Prostate gland (tissue), 2 donors: ENCODE data around the gene NOL3.

Experiments
- POLR2A ChIP-seq: fragments of 450-650 bp; IDR thresholded peaks from one replicate; pipeline ENCODE4 v1.6.1; 2016; ENCODE audit warnings: antibody characterized with exemption, mild to moderate bottlenecking
- POLR2AphosphoS5 ChIP-seq: sonication (generic); formaldehyde crosslinking; IDR thresholded peaks from one replicate; pipeline ENCODE4 v1.6.1; 2017; ENCODE audit warnings: antibody characterized with exemption
- TF ChIP-seq, protein P1 (sequence below), 4 experiments: fragments of 200-600 bp in 2 of 4; fragments of 450-650 bp in 2 of 4; sonication (generic) in 2 of 4; IDR thresholded peaks; 1 replicate in 3 of 4; 2 replicates in 1 of 4; pipeline ENCODE4 v1.5.1; 2016 to 2019; ENCODE audit warnings: antibody characterized with exemption in 4 of 4, mild to moderate bottlenecking in 2 of 4, moderate library complexity in 2 of 4

DNA sequence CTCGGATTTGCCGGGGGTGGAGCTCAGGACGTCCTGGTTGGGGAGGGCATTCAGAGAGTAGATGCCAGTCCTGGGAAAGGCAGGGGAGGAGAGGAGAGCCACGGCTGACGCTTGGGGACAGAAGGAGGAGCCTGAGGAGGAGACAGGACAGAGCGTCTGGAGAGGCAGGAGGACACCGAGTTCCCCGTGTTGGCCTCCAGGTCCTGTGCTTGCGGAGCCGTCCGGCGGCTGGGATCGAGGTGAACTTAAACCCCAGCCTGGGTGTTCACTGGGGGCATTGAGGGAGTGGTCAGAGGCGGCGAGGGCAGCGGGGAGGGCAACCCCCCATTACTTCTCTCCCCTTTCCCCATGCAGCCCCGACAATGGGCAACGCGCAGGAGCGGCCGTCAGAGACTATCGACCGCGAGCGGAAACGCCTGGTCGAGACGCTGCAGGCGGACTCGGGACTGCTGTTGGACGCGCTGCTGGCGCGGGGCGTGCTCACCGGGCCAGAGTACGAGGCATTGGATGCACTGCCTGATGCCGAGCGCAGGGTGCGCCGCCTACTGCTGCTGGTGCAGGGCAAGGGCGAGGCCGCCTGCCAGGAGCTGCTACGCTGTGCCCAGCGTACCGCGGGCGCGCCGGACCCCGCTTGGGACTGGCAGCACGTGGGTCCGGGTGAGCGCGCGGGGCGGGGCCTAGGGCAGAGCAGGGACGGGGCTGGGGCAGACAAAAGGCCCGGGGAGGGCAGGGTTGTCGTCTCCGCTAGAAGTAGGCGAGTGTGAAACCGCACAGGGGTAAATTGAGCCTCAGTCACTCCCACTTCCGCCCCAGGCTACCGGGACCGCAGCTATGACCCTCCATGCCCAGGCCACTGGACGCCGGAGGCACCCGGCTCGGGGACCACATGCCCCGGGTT lies 3.7 kb downstream of the NOL3 start:
- TF ChIP-seq, protein P1, sequence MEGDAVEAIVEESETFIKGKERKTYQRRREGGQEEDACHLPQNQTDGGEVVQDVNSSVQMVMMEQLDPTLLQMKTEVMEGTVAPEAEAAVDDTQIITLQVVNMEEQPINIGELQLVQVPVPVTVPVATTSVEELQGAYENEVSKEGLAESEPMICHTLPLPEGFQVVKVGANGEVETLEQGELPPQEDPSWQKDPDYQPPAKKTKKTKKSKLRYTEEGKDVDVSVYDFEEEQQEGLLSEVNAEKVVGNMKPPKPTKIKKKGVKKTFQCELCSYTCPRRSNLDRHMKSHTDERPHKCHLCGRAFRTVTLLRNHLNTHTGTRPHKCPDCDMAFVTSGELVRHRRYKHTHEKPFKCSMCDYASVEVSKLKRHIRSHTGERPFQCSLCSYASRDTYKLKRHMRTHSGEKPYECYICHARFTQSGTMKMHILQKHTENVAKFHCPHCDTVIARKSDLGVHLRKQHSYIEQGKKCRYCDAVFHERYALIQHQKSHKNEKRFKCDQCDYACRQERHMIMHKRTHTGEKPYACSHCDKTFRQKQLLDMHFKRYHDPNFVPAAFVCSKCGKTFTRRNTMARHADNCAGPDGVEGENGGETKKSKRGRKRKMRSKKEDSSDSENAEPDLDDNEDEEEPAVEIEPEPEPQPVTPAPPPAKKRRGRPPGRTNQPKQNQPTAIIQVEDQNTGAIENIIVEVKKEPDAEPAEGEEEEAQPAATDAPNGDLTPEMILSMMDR (IDR thresholded peaks at IDR 0.05), result peak in 3 of 4 experiments; percentile 29 to 61 (median 51)
- TF ChIP-seq POLR2AphosphoS5 (peak; percentile 75), POLR2A (peak; percentile 67)
